Dendritic cell treated with granulocyte-macrophage colony-stimulating factor and Interleukin-4, amounts not matched to agents 40 ng/mL and 50 ng/mL, for 4 days (primary cell): ENCODE results near the gene SPTSSB.

Source experiments
- H3K27ac Mint-ChIP-seq: one replicate; pipeline ENCODE4 v1.8.0; 2022; ENCODE audit warnings: mild to moderate bottlenecking, mixed read lengths
- H3K27me3 Mint-ChIP-seq: one replicate; pipeline ENCODE4 v1.8.0; 2022; ENCODE audit warnings: mild to moderate bottlenecking, mixed read lengths
- H3K36me3 Mint-ChIP-seq: one replicate; pipeline ENCODE4 v1.8.0; 2022; ENCODE audit warnings: low read depth, mixed read lengths
- H3K4me1 Mint-ChIP-seq: one replicate; pipeline ENCODE4 v1.8.0; 2022; ENCODE audit warnings: low read depth, mixed read lengths
- H3K4me3 Mint-ChIP-seq: one replicate; pipeline ENCODE4 v1.8.0; 2022; ENCODE audit warnings: mild to moderate bottlenecking, moderate library complexity, mixed read lengths
- H3K9me3 Mint-ChIP-seq: one replicate; pipeline ENCODE4 v1.8.0; 2022; ENCODE audit warnings: mixed read lengths
- intact Hi-C: fragments of 100-400 bp; cut with micrococcal nuclease; formaldehyde crosslinking; loops from one replicate; pipeline ENCODE4 v1.15.0; 2022

SPTSSB gene

GRCh38 chr3:161310649-161311423 is 60.5 kb downstream of the SPTSSB start:
- Mint-ChIP-seq H3K36me3 (no peaks in the 10 kb centered on the region), H3K27ac (peak overlapping the region; percentile 8), H3K4me1 (peaks cover 35% of the 10 kb centered on the region), H3K27me3 (peaks cover 18% of the 10 kb centered on the region), H3K9me3 (peaks cover 7% of the 10 kb centered on the region), H3K4me3 (no peak overlapping the region)
- intact Hi-C loops = no loop called here

- H3K4me1 Mint-ChIP-seq = peaks cover 20% of the 10 kb centered on the region
- H3K27me3 Mint-ChIP-seq = peaks cover 5% of the 10 kb centered on the region
- intact Hi-C loops = loop anchor here (10.0 kb wide), 1 partner anchor 99 kb away; no protein-coding TSS in a partner anchor
Measured at GRCh38 chr3:161305095-161305991, 66.0 kb downstream of the SPTSSB start.

GRCh38 chr3:161296814-161297213 is 74.5 kb downstream of the SPTSSB start:
- Mint-ChIP-seq H3K27me3 (no peaks in the 10 kb centered on the region), H3K9me3 (peaks cover 18% of the 10 kb centered on the region), H3K4me3 (no peak overlapping the region), H3K36me3 (peaks cover 5% of the 10 kb centered on the region), H3K27ac (no peak overlapping the region), H3K4me1 (no peaks in the 10 kb centered on the region)
- intact Hi-C loops = no loop called here

More at GRCh38 chr3:161305095-161305991, 66.0 kb downstream of the SPTSSB start:
- Mint-ChIP-seq H3K4me3 (no peak overlapping the region), H3K27ac (no peak overlapping the region), H3K36me3 (no peaks in the 10 kb centered on the region), H3K9me3 (peaks cover 7% of the 10 kb centered on the region)

GRCh38 chr3:161295325-161295724 is 76.0 kb downstream of the SPTSSB start:
- Mint-ChIP-seq H3K36me3 (peaks cover 5% of the 10 kb centered on the region), H3K27ac (no peak overlapping the region), H3K4me3 (no peak overlapping the region), H3K4me1 (no peaks in the 10 kb centered on the region), H3K9me3 (peaks cover 18% of the 10 kb centered on the region), H3K27me3 (peaks cover 4% of the 10 kb centered on the region)
- intact Hi-C loops = no loop called here
